HFF-Myc (cell line): ENCODE results near the gene PDLIM7.
A peak's percentile ranks its signal among the peaks of the same experiment; 100 is the strongest.

Experiments
- DNase-seq: peaks from one replicate; pipeline ENCODE4 v3.0.0-alpha.2; 2011; ENCODE audit warnings: low read depth; ENCODE audit errors: extremely low read depth
- H3K4me3 ChIP-seq: replicated peaks from 2 replicates; pipeline ENCODE4 v1.5.1; 2011; ENCODE audit warnings: low read depth, mild to moderate bottlenecking, control low read depth, low read length
- TF ChIP-seq, protein P1 (sequence below): IDR thresholded peaks from 2 replicates; pipeline ENCODE4 v1.5.1; 2012; ENCODE audit warnings: mild to moderate bottlenecking, low read depth, low read length, control low read depth; ENCODE audit errors: missing control alignments

Gene PDLIM7

DNA sequence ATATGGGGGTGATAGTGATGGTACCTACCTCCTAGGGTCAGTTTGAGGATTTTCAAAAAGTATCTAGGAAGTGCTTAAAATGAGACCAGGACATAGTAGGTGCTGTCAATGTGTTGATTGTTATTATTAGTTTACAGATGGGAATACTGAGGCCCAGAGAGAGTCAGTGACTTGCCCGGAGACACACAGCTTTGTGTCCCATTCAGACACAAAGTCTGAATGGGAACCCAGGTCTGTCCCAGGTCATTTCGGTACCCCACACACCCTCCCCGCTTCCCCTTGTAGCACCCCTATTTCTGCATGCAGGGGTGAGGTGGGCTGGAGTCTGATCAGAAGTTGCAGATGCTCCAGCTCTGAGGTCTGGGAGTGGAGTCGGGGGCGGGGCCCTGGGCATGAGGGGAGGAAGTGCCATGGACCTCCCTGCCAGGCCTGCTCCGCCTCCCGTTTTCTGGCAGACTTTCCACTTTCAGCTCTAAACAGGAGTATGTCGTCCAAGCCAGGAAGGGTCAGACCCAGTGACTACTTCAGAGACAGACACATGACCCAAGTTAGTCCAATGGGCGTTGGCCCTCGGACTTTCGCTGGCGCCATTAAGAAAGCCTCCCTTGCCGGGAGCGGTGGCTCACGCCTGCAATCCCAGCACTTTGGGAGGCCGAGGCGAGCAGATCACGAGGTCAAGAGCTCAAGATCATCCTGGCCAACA lies 20.7 kb downstream of the PDLIM7 start:
- TF ChIP-seq, protein P1, sequence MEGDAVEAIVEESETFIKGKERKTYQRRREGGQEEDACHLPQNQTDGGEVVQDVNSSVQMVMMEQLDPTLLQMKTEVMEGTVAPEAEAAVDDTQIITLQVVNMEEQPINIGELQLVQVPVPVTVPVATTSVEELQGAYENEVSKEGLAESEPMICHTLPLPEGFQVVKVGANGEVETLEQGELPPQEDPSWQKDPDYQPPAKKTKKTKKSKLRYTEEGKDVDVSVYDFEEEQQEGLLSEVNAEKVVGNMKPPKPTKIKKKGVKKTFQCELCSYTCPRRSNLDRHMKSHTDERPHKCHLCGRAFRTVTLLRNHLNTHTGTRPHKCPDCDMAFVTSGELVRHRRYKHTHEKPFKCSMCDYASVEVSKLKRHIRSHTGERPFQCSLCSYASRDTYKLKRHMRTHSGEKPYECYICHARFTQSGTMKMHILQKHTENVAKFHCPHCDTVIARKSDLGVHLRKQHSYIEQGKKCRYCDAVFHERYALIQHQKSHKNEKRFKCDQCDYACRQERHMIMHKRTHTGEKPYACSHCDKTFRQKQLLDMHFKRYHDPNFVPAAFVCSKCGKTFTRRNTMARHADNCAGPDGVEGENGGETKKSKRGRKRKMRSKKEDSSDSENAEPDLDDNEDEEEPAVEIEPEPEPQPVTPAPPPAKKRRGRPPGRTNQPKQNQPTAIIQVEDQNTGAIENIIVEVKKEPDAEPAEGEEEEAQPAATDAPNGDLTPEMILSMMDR, result no peak
- no peak for DNase-seq
- H3K4me3 ChIP-seq, result no peak overlapping the region

DNA sequence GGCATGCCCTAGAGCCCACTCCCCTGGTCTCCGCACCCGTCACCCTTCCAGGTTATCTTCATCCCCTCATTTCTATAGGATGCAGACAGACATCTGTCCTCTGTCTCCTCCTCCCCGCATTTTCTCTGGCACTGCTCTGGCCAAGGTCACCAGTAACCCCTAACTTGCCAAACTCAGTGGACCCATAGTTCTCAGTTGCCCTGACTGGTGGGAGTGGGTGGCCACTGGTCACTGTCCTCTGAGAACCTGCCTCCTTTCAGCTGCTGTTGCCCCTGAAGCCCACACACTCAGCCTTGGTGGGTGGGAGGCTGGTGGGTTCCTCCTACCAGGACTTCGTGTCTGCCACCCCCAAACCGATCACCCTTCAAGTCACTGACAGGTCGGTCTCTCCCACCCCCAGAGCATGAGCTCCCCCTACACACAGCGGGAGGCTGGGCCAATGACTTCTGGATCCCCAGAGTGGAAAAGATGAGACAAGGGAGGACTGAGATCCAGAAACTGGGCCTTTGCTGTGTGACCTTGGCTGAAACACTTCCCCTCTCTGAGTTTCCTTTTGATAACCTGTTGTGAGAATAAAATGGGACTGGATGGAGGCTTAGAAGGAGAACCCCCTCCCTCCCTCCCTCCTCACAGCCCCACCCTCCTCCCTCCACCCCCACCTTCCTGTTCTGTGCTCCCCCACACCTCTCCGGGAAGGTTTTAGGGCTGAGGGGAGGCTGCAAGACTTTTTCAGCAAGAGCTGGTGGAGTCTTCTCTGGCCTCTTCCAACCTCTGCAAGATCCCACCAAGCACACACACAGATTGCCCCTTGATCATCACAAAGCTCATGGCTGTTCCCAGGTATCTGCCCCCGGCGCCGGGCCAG lies 21.6 kb downstream of the PDLIM7 start:
- no peak overlapping the region for H3K4me3 ChIP-seq
- TF ChIP-seq, protein P1, result no peak
- no peak for DNase-seq

DNA sequence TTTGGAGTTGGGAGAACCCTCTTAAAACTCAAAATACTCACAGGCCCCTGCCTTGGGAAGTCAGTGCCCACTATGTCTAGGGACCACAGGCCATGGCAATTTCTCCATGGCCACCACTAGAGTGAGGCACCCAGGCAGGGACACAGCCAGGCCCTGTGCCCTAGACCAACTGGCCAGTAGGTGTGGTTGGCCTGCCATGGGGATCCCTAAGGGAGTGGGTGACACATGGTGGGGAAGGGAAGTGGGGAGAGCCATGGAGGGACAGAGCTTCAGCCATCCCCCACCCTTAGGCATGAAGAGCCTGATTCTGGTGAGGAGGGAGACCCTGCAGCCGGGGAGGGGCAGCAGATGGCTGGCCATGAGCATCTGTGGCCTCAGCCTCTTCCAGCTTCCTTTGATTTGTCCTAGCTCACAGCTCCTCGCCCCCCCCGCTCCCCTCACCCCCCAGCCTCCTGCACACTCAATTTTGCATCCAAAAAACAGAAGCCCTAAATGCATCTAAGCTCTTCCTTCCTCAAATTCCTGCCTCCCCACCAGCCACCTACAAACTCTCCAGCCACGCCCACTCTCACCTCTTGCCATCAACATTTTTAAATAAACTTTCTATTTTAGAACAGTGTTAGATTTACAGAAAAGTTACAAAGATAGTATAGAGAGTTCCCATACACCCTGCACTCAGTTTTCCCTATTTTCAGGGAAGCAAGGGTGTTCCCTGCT lies 22.4 kb downstream of the PDLIM7 start:
- H3K4me3 ChIP-seq, result no peak overlapping the region
- TF ChIP-seq, protein P1, result no peak
- no peak for DNase-seq

DNA sequence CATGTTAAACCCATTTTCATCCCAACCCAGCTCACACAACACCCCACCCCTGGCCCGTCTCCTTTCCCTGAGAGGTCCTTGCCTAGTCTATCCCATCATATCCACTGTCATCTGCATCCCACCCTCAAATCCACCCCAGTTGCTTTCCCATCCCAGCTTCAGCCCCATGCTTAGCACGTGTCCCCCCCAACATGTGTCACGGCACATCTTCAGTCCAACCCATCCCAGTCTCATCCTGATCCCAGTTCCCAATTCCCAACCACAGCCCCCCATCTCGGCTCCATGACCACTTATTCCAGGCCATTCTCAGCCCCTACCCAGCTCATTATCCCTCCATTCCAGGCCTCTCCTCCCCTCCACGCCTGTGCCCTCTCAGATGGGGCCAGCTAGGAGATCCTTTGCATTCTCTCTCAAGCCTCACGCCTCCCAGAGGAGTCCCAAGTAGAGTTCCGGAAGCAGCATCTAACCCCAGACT lies 23.4 kb downstream of the PDLIM7 start:
- no peak for DNase-seq
- no peak overlapping the region for H3K4me3 ChIP-seq
- TF ChIP-seq, protein P1, result no peak

DNA sequence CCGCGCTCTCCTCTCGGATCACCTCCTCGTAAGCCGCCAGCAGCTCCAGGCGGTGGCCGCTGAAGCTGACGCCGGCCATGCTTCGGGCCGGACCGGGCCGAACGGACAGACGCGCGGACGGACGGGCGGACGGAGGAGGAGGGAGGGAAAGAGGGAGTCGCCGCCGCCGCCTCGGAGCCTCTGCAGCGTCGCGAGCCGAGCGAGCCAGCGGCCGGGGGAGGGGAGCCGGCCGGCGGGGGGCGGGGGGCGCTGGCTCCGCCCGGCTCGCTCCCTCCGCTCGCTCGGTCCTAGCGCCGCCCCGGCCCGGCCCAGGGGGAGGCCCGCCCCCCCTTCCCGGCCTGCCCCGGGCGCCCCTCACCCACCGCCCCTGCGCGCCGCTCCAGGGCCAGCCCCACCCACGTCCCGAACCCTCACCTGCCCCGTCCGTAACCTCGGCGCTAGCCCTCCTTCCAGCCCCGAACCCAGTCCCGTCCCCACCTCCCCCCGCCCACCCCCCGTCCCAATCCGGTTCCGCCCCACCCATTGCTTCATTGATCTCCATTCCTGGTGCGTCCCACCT lies 23.9 kb downstream of the PDLIM7 start, which contains the start of gene DBN1:
TSS of gene DBN1 (minus strand) at position 192 of the 559 bp plus-strand sequence. CDS start at position 79, 113 bp downstream.
- H3K4me3 ChIP-seq, result peak within 1 kb of the TSS; percentile 82
- DNase-seq, result no peak
- TF ChIP-seq, protein P1, result no peak
